ENCODE results near the gene CCL27.

The CCL27 gene

GRCh38 chr9:34635556-34635955 lies 26.9 kb downstream of the CCL27 start:
- H3K9me2 ChIP-seq (replicated peaks; ENCODE audit: control insufficient read depth, low read length): no peaks in the 10 kb centered on the region
- no peak overlapping the region for H3K27ac ChIP-seq (ENCODE audit: low read depth, low read length)
- H3K4me3 ChIP-seq (ENCODE audit: low read length): no peak overlapping the region; the same call in 1 of the 2 replicates
- H3K79me2 ChIP-seq (ENCODE audit: control insufficient read depth, low read length): peaks cover 22% of the 10 kb centered on the region
- peaks cover 3% of the 10 kb centered on the region; the same call in 1 of the 2 replicates for H3F3A ChIP-seq (ENCODE audit: control insufficient read depth, insufficient read depth)
- H3K27me3 ChIP-seq (ENCODE audit: control insufficient read depth, low read length): peaks cover under 1% of the 10 kb centered on the region; the same call in 1 of the 2 replicates
- H3K4me1 ChIP-seq (ENCODE audit: control insufficient read depth, low read length): peaks cover 23% of the 10 kb centered on the region
- no peaks in the 10 kb centered on the region for H4K20me1 ChIP-seq (ENCODE audit: control insufficient read depth, insufficient read depth, low read depth, low read length)
- peaks cover 15% of the 10 kb centered on the region; the same call in 1 of the 2 replicates for H3K36me3 ChIP-seq (ENCODE audit: control insufficient read depth, low read length)
- peak overlapping the region; percentile 95 for H3K4me2 ChIP-seq (ENCODE audit: low read length)
- no peak for TF ChIP-seq CTCF (IDR thresholded peaks at IDR 0.05; ENCODE audit: low read depth, low read length, poor library complexity, severe bottlenecking)
- TF ChIP-seq EZH2phosphoT487 (IDR thresholded peaks at IDR 0.05; ENCODE audit: borderline replicate concordance, low read length): no peak
- H3K9me3 ChIP-seq (ENCODE audit: control insufficient read depth, insufficient read depth, low read length): no peaks in the 10 kb centered on the region

- Histone ChIP-seq H3K4me1 (ENCODE audit: control insufficient read depth, low read length) (peaks cover 23% of the 10 kb centered on the region), H3K4me2 (ENCODE audit: low read length) (no peak overlapping the region), H3K9me2 (replicated peaks; ENCODE audit: control insufficient read depth, low read length) (no peaks in the 10 kb centered on the region), H3K4me3 (ENCODE audit: low read length) (no peak overlapping the region), H3K27me3 (ENCODE audit: control insufficient read depth, low read length) (peaks cover 9% of the 10 kb centered on the region), H3K36me3 (ENCODE audit: control insufficient read depth, low read length) (peaks cover 15% of the 10 kb centered on the region; the same call in 1 of the 2 replicates), H3K9me3 (ENCODE audit: control insufficient read depth, insufficient read depth, low read length) (no peaks in the 10 kb centered on the region), H4K20me1 (ENCODE audit: control insufficient read depth, insufficient read depth, low read depth, low read length) (no peaks in the 10 kb centered on the region), H3F3A (ENCODE audit: control insufficient read depth, insufficient read depth) (peaks cover 3% of the 10 kb centered on the region; the same call in 1 of the 2 replicates), H3K79me2 (ENCODE audit: control insufficient read depth, low read length) (peaks cover 22% of the 10 kb centered on the region), H3K27ac (ENCODE audit: low read depth, low read length) (no peak overlapping the region)
- TF ChIP-seq CTCF (IDR thresholded peaks at IDR 0.05; ENCODE audit: low read depth, low read length, poor library complexity, severe bottlenecking): no peak
- TF ChIP-seq EZH2phosphoT487 (IDR thresholded peaks at IDR 0.05; ENCODE audit: borderline replicate concordance, low read length): no peak
These were observed 27.8 kb downstream of the CCL27 start for GRCh38 chr9:34634551-34635248.

GRCh38 chr9:34633851-34634550 lies 28.5 kb downstream of the CCL27 start:
- Histone ChIP-seq H3K4me2 (ENCODE audit: low read length) (no peak overlapping the region), H3K27me3 (ENCODE audit: control insufficient read depth, low read length) (peaks cover 16% of the 10 kb centered on the region), H3K9me3 (ENCODE audit: control insufficient read depth, insufficient read depth, low read length) (no peaks in the 10 kb centered on the region), H3K9me2 (replicated peaks; ENCODE audit: control insufficient read depth, low read length) (no peaks in the 10 kb centered on the region), H3K36me3 (ENCODE audit: control insufficient read depth, low read length) (peaks cover 15% of the 10 kb centered on the region; the same call in 1 of the 2 replicates), H3K4me1 (ENCODE audit: control insufficient read depth, low read length) (peaks cover 27% of the 10 kb centered on the region), H4K20me1 (ENCODE audit: control insufficient read depth, insufficient read depth, low read depth, low read length) (no peaks in the 10 kb centered on the region), H3K27ac (ENCODE audit: low read depth, low read length) (no peak overlapping the region), H3F3A (ENCODE audit: control insufficient read depth, insufficient read depth) (peaks cover 3% of the 10 kb centered on the region; the same call in 1 of the 2 replicates), H3K4me3 (ENCODE audit: low read length) (no peak overlapping the region), H3K79me2 (ENCODE audit: control insufficient read depth, low read length) (peaks cover 22% of the 10 kb centered on the region)
- TF ChIP-seq EZH2phosphoT487 (IDR thresholded peaks at IDR 0.05; ENCODE audit: borderline replicate concordance, low read length): no peak
- peak; percentile 97 for TF ChIP-seq CTCF (IDR thresholded peaks at IDR 0.05; ENCODE audit: low read depth, low read length, poor library complexity, severe bottlenecking)
